Measurements from ENCODE around the gene SLC2A9.

- TF ChIP-seq CTCF (conservative IDR thresholded peaks at IDR 0.05; ENCODE audit: low read length): no peak
- TF ChIP-seq EZH2phosphoT487 (IDR thresholded peaks at IDR 0.05; ENCODE audit: borderline replicate concordance): no peak
These were observed 24.2 kb upstream of the SLC2A9 start for GRCh38 chr4:10045481-10045880.

Data from Loucy (cell line).